ENCODE data around the gene CD300A. TPM values are rescaled to one million over a fixed set of nuclear protein-coding genes. Genes with fewer than 3 reads are reported as not detected.

CD300A gene
- total RNA-seq, 1 donor from 2014 or later = 17.5 TPM

GRCh38 chr17:74473294-74473693 is 6.9 kb downstream of the CD300A start:
- no peak for ATAC-seq
- no peak for TF ChIP-seq CTCF (IDR thresholded peaks at IDR 0.05)
- Histone ChIP-seq H3K9me3 (no peaks in the 10 kb centered on the region), H3K27ac (no peak overlapping the region), H3K4me3 (no peak overlapping the region), H3K36me3 (no peaks in the 10 kb centered on the region), H3K4me1 (peaks cover 4% of the 10 kb centered on the region), H3K27me3 (peaks cover 10% of the 10 kb centered on the region)
- DNase-seq = no peak
- intact Hi-C loops (cut with DNase I) = no loop called here

GRCh38 chr17:74474043-74474792 is 7.8 kb downstream of the CD300A start:
- Histone ChIP-seq H3K9me3 (no peaks in the 10 kb centered on the region), H3K36me3 (no peaks in the 10 kb centered on the region), H3K4me1 (peaks cover 4% of the 10 kb centered on the region), H3K27ac (no peak overlapping the region), H3K27me3 (peaks cover 5% of the 10 kb centered on the region), H3K4me3 (no peak overlapping the region)
- DNase-seq (no peak), ATAC-seq (no peak)
- no peak for TF ChIP-seq CTCF (IDR thresholded peaks at IDR 0.05)
- intact Hi-C loops (cut with DNase I) = no loop called here

- Histone ChIP-seq H3K27me3 (peaks cover 5% of the 10 kb centered on the region), H3K4me3 (no peak overlapping the region), H3K4me1 (peaks cover 4% of the 10 kb centered on the region), H3K36me3 (no peaks in the 10 kb centered on the region), H3K9me3 (no peaks in the 10 kb centered on the region), H3K27ac (no peak overlapping the region)
- DNase-seq (no peak), ATAC-seq (no peak)
- intact Hi-C loops (cut with DNase I) = no loop called here
- no peak for TF ChIP-seq CTCF (IDR thresholded peaks at IDR 0.05)
These were observed 8.8 kb downstream of the CD300A start for GRCh38 chr17:74475189-74475588.

GRCh38 chr17:74477411-74477810 is 11.0 kb downstream of the CD300A start:
- Histone ChIP-seq H3K27ac (no peak overlapping the region), H3K27me3 (no peaks in the 10 kb centered on the region), H3K9me3 (no peaks in the 10 kb centered on the region), H3K4me1 (peaks cover 4% of the 10 kb centered on the region), H3K4me3 (no peak overlapping the region), H3K36me3 (no peaks in the 10 kb centered on the region)
- ATAC-seq (no peak), DNase-seq (no peak)
- no peak for TF ChIP-seq CTCF (IDR thresholded peaks at IDR 0.05)
- intact Hi-C loops (cut with DNase I) = no loop called here

DNA sequence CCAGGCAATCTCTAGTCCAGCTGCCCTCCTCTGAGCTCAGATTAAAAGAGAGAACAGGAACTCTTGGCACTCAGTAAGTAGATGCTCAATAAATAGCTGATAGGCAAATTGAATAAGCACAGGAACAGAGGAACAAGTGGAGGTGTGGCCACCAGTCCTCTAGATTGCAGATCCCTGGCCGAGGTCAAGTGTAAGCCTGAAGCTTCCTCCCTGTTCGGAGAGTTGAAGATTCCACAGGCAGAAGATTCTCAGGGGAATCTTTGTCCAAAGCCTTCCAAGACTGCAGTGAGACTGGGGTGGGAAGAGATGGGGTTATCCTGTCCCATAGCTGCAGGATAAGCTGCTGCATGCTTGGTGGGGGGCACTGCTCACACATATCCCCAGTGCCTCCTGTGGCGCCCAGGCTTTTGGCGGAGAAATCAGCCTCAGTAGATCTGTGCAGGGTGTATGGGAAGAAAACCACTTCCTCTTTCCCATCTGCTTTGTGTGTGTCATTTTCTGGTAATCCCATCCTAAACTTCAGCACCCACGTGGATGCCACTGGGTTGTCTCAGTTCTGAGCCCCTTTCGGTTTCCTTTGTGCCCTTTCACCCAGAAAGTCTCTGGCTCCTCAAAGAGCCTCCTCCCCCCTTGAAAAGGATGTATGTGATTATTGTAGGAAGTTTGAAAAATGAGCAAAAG is 12.1 kb downstream of the CD300A start:
- no peaks in the 10 kb centered on the region for H3K27me3 ChIP-seq
- intact Hi-C loops (cut with DNase I) = no loop called here
- peaks cover 4% of the 10 kb centered on the region for H3K4me1 ChIP-seq
- no peaks in the 10 kb centered on the region for H3K36me3 ChIP-seq
- ATAC-seq (peak; percentile 84), DNase-seq (no peak)
- no peaks in the 10 kb centered on the region for H3K9me3 ChIP-seq
- H3K4me3 ChIP-seq = no peak overlapping the region
- peak overlapping the region; percentile 30 for H3K27ac ChIP-seq
- TF ChIP-seq CTCF (IDR thresholded peaks at IDR 0.05) = no peak
